NB4 (cell line): Measurements from ENCODE around the gene HOXC13.

Experiments
- POLR2A ChIP-seq: IDR thresholded peaks from 2 replicates; pipeline ENCODE4 v1.6.1; 2011; ENCODE audit warnings: mild to moderate bottlenecking; ENCODE audit not compliant: insufficient read length; ENCODE audit errors: extremely low read depth
- TF ChIP-seq, protein P1 (sequence below): IDR thresholded peaks from 2 replicates; pipeline ENCODE4 v1.6.1; 2011; ENCODE audit warnings: low read depth, low read length

DNA sequence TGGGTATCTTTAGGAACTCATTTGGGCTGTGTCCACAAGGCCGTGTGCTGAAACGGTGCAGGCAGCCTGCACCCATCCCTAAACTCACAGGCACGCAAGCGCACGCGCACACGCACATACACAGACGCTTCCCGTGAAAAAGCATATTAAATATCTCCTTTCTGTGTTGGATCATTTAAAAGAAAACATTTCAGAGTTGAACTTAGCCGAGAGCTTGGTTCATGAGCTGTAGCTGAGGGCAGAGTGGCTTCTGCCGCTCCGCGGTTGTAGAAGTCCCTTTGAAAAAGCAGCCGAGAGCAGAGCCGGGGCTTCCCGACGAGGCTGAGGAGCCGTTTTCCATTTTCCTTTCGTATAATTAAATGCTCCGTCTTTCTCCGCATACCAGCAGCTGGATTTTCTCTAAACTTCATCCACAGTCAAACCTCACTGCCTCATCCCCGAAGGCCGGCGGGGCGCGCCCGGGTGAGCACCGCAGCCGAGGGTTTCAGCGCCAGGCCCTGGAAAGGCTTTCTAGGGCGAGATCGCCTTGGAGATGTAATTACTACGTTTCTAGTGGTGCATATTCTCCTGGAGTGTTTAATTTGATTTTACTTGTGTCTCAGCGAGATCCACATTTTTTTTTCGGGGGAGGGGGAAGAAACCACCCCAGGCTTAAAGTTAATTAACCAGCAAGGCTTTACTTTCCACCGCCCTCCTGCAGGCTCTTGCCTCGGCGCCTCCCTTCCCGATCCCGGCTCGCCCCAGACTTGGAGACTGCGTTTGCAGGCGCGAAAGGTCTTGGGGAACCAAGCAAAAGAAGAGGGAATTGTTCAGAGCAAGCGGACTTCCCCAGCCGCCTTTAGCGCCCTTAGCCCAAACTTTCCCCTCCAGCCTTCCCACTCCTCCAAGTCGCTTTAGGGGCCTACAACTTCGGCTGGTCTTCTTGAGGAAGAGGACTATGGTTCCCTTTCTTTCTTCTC lies 3.0 kb upstream of the HOXC13 start:
- TF ChIP-seq, protein P1, sequence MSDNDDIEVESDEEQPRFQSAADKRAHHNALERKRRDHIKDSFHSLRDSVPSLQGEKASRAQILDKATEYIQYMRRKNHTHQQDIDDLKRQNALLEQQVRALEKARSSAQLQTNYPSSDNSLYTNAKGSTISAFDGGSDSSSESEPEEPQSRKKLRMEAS, result no peak
- TF ChIP-seq POLR2A, result no peak
